ENCODE results near the gene ACAP2. TPM values are rescaled to one million over a fixed set of nuclear protein-coding genes. Genes with fewer than 3 reads are reported as not detected.

Gene ACAP2
- total and polyA plus RNA-seq, 10 donors = 11.2 to 127 (median 97.9) TPM

DNA sequence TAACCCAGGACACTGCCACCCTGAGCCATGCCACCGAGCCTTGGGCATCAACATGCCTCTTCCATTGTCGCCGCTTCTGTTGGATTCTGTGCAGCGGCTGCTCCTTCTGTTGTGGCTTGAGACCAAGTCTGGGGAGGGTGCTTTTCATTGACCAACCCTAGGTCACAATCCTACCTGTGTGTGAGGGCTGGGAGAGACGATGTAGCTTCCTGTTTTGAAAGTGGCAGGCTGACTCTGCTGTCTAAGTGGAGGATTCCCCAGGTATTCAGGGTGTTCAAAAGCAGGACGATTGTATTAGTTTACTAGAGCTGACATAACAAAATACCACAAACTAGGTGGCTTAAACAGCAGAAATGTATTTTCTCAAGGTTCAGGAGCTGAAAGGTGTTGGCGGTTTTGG, 13.0 kb upstream of the ACAP2 start:
- Histone ChIP-seq H3K4me1 (peaks cover 5 to 30% (median 16%) of the 10 kb centered on the region in 6 donors), H3K27me3 (replicated peaks in 1 of 7) (no peaks in the 10 kb centered on the region), H3K36me3 (no peaks in the 10 kb centered on the region), H3K9me3 (no peaks in the 10 kb centered on the region), H3K27ac (no peak overlapping the region), H3K4me3 (no peak overlapping the region)
- no peak for TF ChIP-seq POLR2AphosphoS5 (IDR thresholded peaks at IDR 0.05)
- TF ChIP-seq CTCF (IDR thresholded peaks at IDR 0.05 in 8 of 11, conservative IDR thresholded peaks at IDR 0.05 in 3 of 11) = no peak
- TF ChIP-seq POLR2A (IDR thresholded peaks at IDR 0.05) = no peak
- no peak for DNase-seq
- WGBS, 5 donors = 85 to 87% (median 86%) methylated on average over 7 of the region's 7 CpGs
- intact Hi-C loops (cut with DNase I; ENCODE audit: low total_unique reads) = no loop called here

- TF ChIP-seq POLR2A (IDR thresholded peaks at IDR 0.05) (no peak), POLR2AphosphoS5 (IDR thresholded peaks at IDR 0.05) (no peak), CTCF (IDR thresholded peaks at IDR 0.05 in 8 of 11, conservative IDR thresholded peaks at IDR 0.05 in 3 of 11) (no peak)
- 90 to 96% (median 93%) methylated on average over 3 of the region's 3 CpGs for WGBS, 5 donors
- Histone ChIP-seq H3K36me3 (no peaks in the 10 kb centered on the region), H3K9me3 (no peaks in the 10 kb centered on the region), H3K4me3 (no peak overlapping the region), H3K27me3 (replicated peaks in 1 of 7) (no peaks in the 10 kb centered on the region), H3K4me1 (peaks cover 2 to 23% (median 7%) of the 10 kb centered on the region in 6 donors), H3K27ac (no peak overlapping the region)
- DNase-seq = no peak
- intact Hi-C loops (cut with DNase I; ENCODE audit: low total_unique reads) = no loop called here
Observed at GRCh38 chr3:195453236-195453635, 10.4 kb upstream of the ACAP2 start.

DNA sequence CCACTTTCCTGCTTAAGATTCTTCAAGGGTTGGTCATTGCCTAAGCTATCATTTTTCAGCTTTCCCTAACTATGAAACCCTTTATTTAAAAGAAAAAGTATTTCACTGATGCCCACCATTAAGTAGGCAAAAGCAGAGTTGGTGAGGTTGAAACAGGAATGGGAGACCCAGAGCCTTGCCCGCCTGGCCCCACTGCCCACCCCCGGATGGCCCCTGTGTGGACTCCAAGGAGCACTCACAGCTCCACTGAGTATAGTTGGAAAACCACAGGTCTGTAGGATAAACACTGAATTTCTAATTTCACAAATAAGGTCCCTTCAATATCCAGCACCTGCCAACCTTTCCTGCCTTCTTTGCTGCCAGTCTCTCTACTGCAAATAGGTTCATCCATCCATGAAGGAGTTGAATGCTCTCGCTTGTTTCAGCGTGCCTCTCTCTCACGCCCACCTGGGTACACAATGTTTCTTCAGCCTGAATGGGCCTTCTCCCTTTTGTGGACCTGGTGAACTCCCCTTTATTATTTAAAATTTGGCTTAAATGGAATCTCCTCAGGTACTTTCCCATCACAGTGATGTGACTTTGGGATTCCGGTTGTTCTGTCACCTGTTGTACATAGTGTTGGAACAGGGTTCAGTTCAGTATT, 8.7 kb upstream of the ACAP2 start:
- H3K4me3 ChIP-seq = no peak overlapping the region
- no peaks in the 10 kb centered on the region for H3K36me3 ChIP-seq
- H3K9me3 ChIP-seq = no peaks in the 10 kb centered on the region
- H3K4me1 ChIP-seq = peaks cover 0 to 17% (median 1%) of the 10 kb centered on the region in 6 donors
- no peak for TF ChIP-seq CTCF (IDR thresholded peaks at IDR 0.05 in 8 of 11, conservative IDR thresholded peaks at IDR 0.05 in 3 of 11)
- TF ChIP-seq POLR2A (IDR thresholded peaks at IDR 0.05) = no peak
- TF ChIP-seq POLR2AphosphoS5 (IDR thresholded peaks at IDR 0.05) = no peak
- no peak for DNase-seq
- intact Hi-C loops (cut with DNase I; ENCODE audit: low total_unique reads) = no loop called here
- no peaks in the 10 kb centered on the region for H3K27me3 ChIP-seq (replicated peaks in 1 of 7)
- peak overlapping the region in 7 of 8 donors; percentile 5 to 63 (median 38) for H3K27ac ChIP-seq
- 85 to 94% (median 94%) methylated on average over 6 of the region's 6 CpGs for WGBS, 5 donors

GRCh38 chr3:195450731-195451229, 8.0 kb upstream of the ACAP2 start:
- peak overlapping the region in 7 of 8 donors; percentile 5 to 63 (median 44) for H3K27ac ChIP-seq
- H3K36me3 ChIP-seq = no peaks in the 10 kb centered on the region
- H3K9me3 ChIP-seq = no peaks in the 10 kb centered on the region
- H3K4me3 ChIP-seq = no peak overlapping the region
- intact Hi-C loops (cut with DNase I; ENCODE audit: low total_unique reads) = no loop called here
- 26 to 61% (median 44%) methylated on average over 5 of the region's 5 CpGs for WGBS, 5 donors
- DNase-seq = no peak
- peaks cover 0 to 24% (median 1%) of the 10 kb centered on the region in 6 donors for H3K4me1 ChIP-seq
- no peaks in the 10 kb centered on the region for H3K27me3 ChIP-seq (replicated peaks in 1 of 7)
- TF ChIP-seq CTCF (IDR thresholded peaks at IDR 0.05 in 8 of 11, conservative IDR thresholded peaks at IDR 0.05 in 3 of 11) (no peak), POLR2A (IDR thresholded peaks at IDR 0.05) (no peak), POLR2AphosphoS5 (IDR thresholded peaks at IDR 0.05) (no peak)

Measured in spleen (tissue), 11 donors.